ENCODE data around the gene FBXO31. TPM values are rescaled to one million over a fixed set of nuclear protein-coding genes. Genes with fewer than 3 reads are reported as not detected.

The FBXO31 gene
- total RNA-seq, 1 donor from 2014 or later, result 21.6 TPM

DNA sequence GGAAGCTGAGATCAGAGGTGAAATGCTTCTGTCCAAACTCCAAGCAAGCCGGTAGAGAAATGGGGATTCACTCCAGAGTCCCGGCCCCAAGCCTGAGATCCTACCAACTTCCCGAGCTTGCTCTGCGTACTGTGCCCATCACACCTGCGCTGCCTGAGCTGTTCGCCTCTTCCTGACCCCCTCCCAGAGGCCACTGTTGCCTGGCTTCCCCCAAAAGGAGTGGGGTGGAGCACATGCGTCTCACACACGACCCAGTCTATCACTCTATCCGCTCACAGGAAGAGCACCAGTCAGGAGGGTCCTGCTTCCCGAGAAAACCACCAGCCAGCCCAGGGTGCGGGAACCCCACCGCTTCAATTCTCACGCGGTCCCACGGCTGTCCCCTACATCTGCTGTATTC lies 52.9 kb downstream of the FBXO31 start:
- DNase-seq (ENCODE audit: low spot score, unreplicated experiment), result no peak
- no peaks in the 10 kb centered on the region for H3K27me3 Mint-ChIP-seq
- no peak overlapping the region for H3K27ac Mint-ChIP-seq
- no peak overlapping the region for H3K4me3 Mint-ChIP-seq (ENCODE audit: low read depth)
- H3K4me1 Mint-ChIP-seq (ENCODE audit: low read depth), result no peaks in the 10 kb centered on the region
- TF ChIP-seq, protein P1, sequence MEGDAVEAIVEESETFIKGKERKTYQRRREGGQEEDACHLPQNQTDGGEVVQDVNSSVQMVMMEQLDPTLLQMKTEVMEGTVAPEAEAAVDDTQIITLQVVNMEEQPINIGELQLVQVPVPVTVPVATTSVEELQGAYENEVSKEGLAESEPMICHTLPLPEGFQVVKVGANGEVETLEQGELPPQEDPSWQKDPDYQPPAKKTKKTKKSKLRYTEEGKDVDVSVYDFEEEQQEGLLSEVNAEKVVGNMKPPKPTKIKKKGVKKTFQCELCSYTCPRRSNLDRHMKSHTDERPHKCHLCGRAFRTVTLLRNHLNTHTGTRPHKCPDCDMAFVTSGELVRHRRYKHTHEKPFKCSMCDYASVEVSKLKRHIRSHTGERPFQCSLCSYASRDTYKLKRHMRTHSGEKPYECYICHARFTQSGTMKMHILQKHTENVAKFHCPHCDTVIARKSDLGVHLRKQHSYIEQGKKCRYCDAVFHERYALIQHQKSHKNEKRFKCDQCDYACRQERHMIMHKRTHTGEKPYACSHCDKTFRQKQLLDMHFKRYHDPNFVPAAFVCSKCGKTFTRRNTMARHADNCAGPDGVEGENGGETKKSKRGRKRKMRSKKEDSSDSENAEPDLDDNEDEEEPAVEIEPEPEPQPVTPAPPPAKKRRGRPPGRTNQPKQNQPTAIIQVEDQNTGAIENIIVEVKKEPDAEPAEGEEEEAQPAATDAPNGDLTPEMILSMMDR (IDR thresholded peaks at IDR 0.05; ENCODE audit: unreplicated experiment), result no peak
- H3K36me3 Mint-ChIP-seq (ENCODE audit: insufficient read depth), result peaks cover 3% of the 10 kb centered on the region
- H3K9me3 Mint-ChIP-seq (ENCODE audit: low read depth), result no peaks in the 10 kb centered on the region

DNA sequence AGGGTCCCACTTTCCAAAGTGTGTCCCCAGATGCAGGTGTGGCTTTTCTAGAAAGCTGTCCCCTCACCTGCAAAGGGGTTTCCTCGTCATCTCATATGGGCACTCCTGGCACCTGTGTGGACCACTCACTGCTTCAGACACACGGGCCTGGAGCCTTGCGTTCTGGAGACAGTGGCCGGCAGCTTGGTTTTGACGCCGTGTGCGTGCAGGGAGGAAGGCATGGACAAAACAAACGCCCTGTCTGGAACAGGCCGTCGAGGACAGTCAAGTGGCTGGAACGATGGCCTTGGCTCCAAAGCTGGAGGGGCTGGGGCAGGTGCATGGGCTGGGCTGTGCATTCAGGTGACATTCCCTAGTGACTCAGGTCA lies 53.3 kb downstream of the FBXO31 start:
- TF ChIP-seq, protein P1 (IDR thresholded peaks at IDR 0.05; ENCODE audit: unreplicated experiment), result no peak
- Mint-ChIP-seq H3K27me3 (no peaks in the 10 kb centered on the region), H3K36me3 (ENCODE audit: insufficient read depth) (peaks cover 3% of the 10 kb centered on the region), H3K9me3 (ENCODE audit: low read depth) (no peaks in the 10 kb centered on the region), H3K27ac (no peak overlapping the region), H3K4me3 (ENCODE audit: low read depth) (no peak overlapping the region), H3K4me1 (ENCODE audit: low read depth) (no peaks in the 10 kb centered on the region)
- DNase-seq (ENCODE audit: low spot score, unreplicated experiment), result no peak

DNA sequence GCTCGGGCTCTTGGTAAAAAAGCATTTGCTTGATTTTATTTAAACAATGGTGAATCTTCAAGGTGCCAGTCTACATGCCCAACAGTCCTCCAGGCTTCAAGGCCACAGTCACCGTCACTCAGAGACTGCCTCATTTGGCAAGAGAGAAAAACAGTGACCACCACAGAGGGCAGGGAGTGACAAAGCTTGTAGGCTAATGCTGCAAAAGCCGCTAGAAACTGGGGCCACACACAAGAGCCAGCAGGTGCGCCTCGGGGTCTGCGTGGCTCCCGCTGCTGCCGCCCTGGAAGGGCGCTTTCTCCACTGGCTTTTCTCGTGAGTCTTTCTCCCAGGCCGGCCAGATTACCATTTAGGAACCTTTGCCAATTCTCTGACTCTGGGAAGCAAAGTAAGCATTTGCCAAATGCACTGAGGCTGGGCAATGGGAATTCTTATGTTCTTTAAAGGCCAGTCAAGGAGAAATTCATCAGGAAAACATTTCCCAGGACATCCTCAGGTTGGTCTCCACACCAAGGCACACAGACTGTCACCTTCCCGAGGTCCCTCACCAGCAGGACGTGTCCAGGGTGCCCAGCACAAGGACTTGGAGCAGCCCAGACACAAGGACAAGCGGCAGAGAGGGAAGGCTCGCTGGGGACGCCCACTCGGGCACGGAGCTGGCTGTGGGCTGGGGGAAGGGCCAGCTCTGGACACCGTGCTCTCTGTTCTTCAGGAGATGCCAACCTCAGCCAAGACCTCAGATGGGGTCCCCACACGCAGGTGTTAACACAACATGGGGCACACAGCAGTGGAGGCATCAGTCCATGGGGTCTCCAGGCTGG lies 53.9 kb downstream of the FBXO31 start:
- peaks cover 3% of the 10 kb centered on the region for H3K36me3 Mint-ChIP-seq (ENCODE audit: insufficient read depth)
- H3K9me3 Mint-ChIP-seq (ENCODE audit: low read depth), result no peaks in the 10 kb centered on the region
- H3K27ac Mint-ChIP-seq, result no peak overlapping the region
- DNase-seq (ENCODE audit: low spot score, unreplicated experiment), result no peak
- no peaks in the 10 kb centered on the region for H3K4me1 Mint-ChIP-seq (ENCODE audit: low read depth)
- H3K4me3 Mint-ChIP-seq (ENCODE audit: low read depth), result no peak overlapping the region
- TF ChIP-seq, protein P1 (IDR thresholded peaks at IDR 0.05; ENCODE audit: unreplicated experiment), result no peak
- H3K27me3 Mint-ChIP-seq, result no peaks in the 10 kb centered on the region

DNA sequence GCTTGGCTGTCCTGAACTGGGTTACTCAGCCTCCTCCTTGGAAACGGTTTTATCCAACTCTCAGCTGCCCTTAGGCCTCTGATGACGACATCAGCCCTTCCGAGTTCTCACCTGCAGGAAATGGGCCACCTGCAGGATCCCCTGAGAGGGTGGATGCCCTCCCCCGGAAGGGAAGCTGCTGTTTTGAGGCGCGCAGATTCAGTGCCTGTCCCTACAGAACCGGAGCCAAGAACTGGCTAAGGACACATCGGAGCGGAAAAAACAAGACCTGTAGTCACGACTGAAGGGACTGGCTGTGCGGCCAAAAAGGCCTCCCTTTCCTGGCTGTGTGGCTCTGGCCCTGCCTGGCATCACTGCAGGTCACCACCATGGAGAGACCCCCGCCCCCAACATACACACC lies 54.7 kb downstream of the FBXO31 start:
- Mint-ChIP-seq H3K4me3 (ENCODE audit: low read depth) (no peak overlapping the region), H3K4me1 (ENCODE audit: low read depth) (no peaks in the 10 kb centered on the region), H3K27me3 (no peaks in the 10 kb centered on the region), H3K36me3 (ENCODE audit: insufficient read depth) (peaks cover 3% of the 10 kb centered on the region), H3K9me3 (ENCODE audit: low read depth) (no peaks in the 10 kb centered on the region), H3K27ac (no peak overlapping the region)
- TF ChIP-seq, protein P1 (IDR thresholded peaks at IDR 0.05; ENCODE audit: unreplicated experiment), result no peak
- DNase-seq (ENCODE audit: low spot score, unreplicated experiment), result no peak

DNA sequence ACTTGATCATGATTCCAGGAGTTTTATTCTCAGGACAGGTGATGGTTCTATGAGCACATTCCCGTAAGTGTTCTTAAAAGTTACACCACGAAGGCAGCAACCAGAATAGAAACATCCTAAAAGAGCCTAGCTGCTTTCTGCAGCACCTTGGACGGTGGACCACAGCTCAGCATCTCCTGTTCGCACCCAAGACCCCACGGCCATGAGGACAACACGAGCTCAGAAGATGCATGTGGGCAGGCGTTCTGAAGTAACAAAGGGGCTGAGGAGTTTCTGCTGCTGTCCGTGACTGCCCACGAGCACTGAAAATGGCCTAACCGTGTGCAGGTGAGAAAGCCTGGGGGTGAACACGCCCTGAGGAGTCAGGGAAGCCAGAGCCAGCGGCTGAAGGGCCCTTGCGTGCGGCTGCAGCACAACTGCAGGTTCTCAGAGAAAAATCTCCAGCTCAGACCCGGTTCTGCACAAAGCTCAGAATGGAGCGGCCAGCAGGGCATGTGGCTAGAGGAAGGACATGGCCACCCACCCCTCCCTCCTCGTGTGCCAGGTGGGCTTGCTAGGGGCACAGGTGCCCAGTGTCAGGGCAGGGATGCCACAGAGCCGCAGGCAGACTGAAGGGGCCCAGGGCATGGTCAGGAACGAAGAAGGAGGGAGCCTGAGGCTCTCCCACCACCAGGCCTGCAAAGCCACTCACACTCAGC lies 55.6 kb downstream of the FBXO31 start:
- no peak for DNase-seq (ENCODE audit: low spot score, unreplicated experiment)
- Mint-ChIP-seq H3K9me3 (ENCODE audit: low read depth) (no peaks in the 10 kb centered on the region), H3K27me3 (no peaks in the 10 kb centered on the region), H3K36me3 (ENCODE audit: insufficient read depth) (peaks cover 3% of the 10 kb centered on the region), H3K4me3 (ENCODE audit: low read depth) (no peak overlapping the region), H3K27ac (no peak overlapping the region), H3K4me1 (ENCODE audit: low read depth) (no peaks in the 10 kb centered on the region)
- TF ChIP-seq, protein P1 (IDR thresholded peaks at IDR 0.05; ENCODE audit: unreplicated experiment), result no peak

Data from progenitor cell of endocrine pancreas (in vitro differentiated cells).